ENCODE measurements around the gene UCN2.

- no peak for TF ChIP-seq POLR2A (IDR thresholded peaks at IDR 0.05)
- TF ChIP-seq POLR2AphosphoS5 (IDR thresholded peaks at IDR 0.05), result no peak
These were observed 3.5 kb upstream of the UCN2 start for GRCh38 chr3:48567090-48567489.

All from gastroesophageal sphincter (tissue), 2 donors.